Measurements from ENCODE around the gene PF4V1. TPM values are rescaled to one million over a fixed set of nuclear protein-coding genes. Genes with fewer than 3 reads are reported as not detected.

PF4V1 gene
- polyA plus RNA-seq, 1 donor (not counting 4 experiments of a cell fraction or from before 2014, with no cell fraction given) = not detected

DNA sequence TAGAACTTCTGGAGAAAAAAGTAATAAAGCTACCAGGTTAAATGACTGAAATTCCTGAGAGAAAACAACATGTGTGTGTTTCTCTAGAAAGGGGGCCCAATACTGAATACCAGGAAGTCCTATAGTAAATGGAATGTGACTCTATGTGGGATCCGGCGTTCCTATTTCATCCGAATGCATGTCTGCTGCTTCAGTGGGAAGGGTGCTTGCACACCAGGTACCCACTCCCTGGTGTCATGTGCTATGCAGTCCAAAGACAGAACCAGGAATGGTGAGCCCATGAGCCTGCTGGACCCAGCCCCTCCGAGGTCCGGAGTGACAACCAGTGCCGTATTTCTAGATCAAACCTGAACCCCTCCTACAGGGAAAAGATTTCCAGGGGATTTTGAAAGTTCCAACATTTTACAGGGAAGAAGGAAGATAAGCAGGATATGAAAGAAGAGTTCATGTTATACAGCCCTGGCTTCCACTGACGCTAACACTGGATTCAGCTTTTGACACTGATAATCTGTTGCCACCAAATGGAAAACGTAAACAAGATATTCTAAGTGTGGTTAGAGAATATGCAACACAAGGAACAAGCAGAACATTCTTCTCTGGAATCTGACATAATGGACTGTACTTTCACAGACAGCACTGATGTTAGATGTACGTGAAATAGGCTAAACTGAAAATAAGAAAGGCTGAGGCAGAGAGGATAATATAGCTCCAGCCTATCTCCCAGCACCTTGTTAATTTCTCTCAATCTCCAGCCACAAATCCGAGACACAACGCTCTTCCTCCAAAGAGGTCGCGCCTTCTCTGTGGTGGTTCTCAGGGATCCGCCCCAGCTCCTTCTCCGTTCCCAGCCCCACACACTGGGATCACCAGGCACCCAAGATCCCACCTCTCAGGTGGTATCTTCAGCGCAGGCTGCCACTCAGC, 15.4 kb downstream of the PF4V1 start:
- peak overlapping the region; percentile 95 for H3K4me2 ChIP-seq (ENCODE audit: control insufficient read depth, extremely low read depth, insufficient read depth, low read depth, low read length)
- H3K36me3 ChIP-seq (ENCODE audit: control insufficient read depth in 2 of 2, extremely low read depth in 1 of 2, insufficient read depth in 2 of 2, low read length in 2 of 2) = peaks cover 0 to 2% of the 10 kb centered on the region in 2 experiments
- peaks cover 41% of the 10 kb centered on the region for H3K4me1 ChIP-seq (ENCODE audit: control insufficient read depth, extremely low read depth, insufficient read depth, low read length)
- H3K9me1 ChIP-seq (ENCODE audit: control insufficient read depth, extremely low read depth, insufficient read depth, low read length) = no peaks in the 10 kb centered on the region
- H3K9ac ChIP-seq (ENCODE audit: control insufficient read depth, extremely low read depth, insufficient read depth, low read length) = peak overlapping the region; percentile 78
- H2AFZ ChIP-seq (ENCODE audit: control insufficient read depth, low read length) = peak overlapping the region; percentile 86
- no peak for TF ChIP-seq EZH2 (IDR thresholded peaks at IDR 0.05; ENCODE audit: low read length)
- TF ChIP-seq, protein P1, sequence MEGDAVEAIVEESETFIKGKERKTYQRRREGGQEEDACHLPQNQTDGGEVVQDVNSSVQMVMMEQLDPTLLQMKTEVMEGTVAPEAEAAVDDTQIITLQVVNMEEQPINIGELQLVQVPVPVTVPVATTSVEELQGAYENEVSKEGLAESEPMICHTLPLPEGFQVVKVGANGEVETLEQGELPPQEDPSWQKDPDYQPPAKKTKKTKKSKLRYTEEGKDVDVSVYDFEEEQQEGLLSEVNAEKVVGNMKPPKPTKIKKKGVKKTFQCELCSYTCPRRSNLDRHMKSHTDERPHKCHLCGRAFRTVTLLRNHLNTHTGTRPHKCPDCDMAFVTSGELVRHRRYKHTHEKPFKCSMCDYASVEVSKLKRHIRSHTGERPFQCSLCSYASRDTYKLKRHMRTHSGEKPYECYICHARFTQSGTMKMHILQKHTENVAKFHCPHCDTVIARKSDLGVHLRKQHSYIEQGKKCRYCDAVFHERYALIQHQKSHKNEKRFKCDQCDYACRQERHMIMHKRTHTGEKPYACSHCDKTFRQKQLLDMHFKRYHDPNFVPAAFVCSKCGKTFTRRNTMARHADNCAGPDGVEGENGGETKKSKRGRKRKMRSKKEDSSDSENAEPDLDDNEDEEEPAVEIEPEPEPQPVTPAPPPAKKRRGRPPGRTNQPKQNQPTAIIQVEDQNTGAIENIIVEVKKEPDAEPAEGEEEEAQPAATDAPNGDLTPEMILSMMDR (optimal IDR thresholded peaks at IDR 0.05 in 1 of 3, IDR thresholded peaks at IDR 0.05 in 1 of 3, conservative IDR thresholded peaks at IDR 0.05 in 1 of 3; ENCODE audit: extremely low read depth in 1 of 3, insufficient read depth in 2 of 3, low read length in 3 of 3) = no peak
- FAIRE-seq (peak; percentile 86), DNase-seq (ENCODE audit: low read depth, low spot score) (no peak)
- peak overlapping the region; percentile 79 for H3K27ac ChIP-seq (ENCODE audit: control insufficient read depth, insufficient read depth, low read length)
- H4K20me1 ChIP-seq (ENCODE audit: control insufficient read depth, extremely low read depth, insufficient read depth, low read length) = no peaks in the 10 kb centered on the region
- H3K79me2 ChIP-seq (ENCODE audit: control insufficient read depth, insufficient read depth, low read length) = no peaks in the 10 kb centered on the region
- no peaks in the 10 kb centered on the region for H3K9me3 ChIP-seq (ENCODE audit: control insufficient read depth, low read depth, low read length)
- dilution Hi-C loops (cut with MboI; ENCODE audit: extremely low pct_ligation_motif_present, low sequenced_read_pairs) = no loop called here
- peak overlapping the region; percentile 56 to 81 (median 78) for H3K4me3 ChIP-seq (ENCODE audit: control insufficient read depth in 2 of 3, extremely low read depth in 1 of 3, insufficient read depth in 2 of 3, low read depth in 1 of 3, low read length in 3 of 3)
- no peaks in the 10 kb centered on the region for H3K27me3 ChIP-seq (ENCODE audit: control insufficient read depth, extremely low read depth, insufficient read depth, low read length)

DNA sequence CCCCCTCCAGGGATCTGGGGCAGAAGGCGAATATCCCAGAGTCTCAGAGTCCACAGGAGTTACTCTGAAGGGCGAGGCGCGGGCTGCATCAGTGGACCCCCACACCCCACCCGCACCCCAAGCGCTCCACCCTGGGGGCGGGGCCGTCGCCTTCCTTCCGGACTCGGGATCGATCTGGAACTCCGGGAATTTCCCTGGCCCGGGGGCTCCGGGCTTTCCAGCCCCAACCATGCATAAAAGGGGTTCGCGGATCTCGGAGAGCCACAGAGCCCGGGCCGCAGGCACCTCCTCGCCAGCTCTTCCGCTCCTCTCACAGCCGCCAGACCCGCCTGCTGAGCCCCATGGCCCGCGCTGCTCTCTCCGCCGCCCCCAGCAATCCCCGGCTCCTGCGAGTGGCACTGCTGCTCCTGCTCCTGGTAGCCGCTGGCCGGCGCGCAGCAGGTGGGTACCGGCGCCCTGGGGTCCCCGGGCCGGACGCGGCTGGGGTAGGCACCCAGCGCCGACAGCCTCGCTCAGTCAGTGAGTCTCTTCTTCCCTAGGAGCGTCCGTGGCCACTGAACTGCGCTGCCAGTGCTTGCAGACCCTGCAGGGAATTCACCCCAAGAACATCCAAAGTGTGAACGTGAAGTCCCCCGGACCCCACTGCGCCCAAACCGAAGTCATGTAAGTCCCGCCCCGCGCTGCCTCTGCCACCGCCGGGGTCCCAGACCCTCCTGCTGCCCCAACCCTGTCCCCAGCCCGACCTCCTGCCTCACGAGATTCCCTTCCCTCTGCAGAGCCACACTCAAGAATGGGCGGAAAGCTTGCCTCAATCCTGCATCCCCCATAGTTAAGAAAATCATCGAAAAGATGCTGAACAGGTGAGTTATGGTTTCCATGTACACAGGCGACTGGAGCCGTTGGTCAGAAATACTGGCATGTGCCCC, 16.3 kb downstream of the PF4V1 start, which contains the start of gene CXCL1:
Gene CXCL1 (plus strand): TSS at position 264 of the 926 bp plus-strand sequence. CDS start 78 bp downstream, at position 342.
- Histone ChIP-seq H3K4me3 (ENCODE audit: control insufficient read depth in 2 of 3, extremely low read depth in 1 of 3, insufficient read depth in 2 of 3, low read depth in 1 of 3, low read length in 3 of 3) (peak within 1 kb of the TSS; percentile 56 to 81 (median 78)), H3K9me3 (ENCODE audit: control insufficient read depth, low read depth, low read length) (no peaks in the 10 kb centered on the region), H3K27ac (ENCODE audit: control insufficient read depth, insufficient read depth, low read length) (peak within 1 kb of the TSS; percentile 79), H3K4me1 (ENCODE audit: control insufficient read depth, extremely low read depth, insufficient read depth, low read length) (peaks cover 38% of the 10 kb centered on the region), H3K79me2 (ENCODE audit: control insufficient read depth, insufficient read depth, low read length) (no peaks in the 10 kb centered on the region), H3K9me1 (ENCODE audit: control insufficient read depth, extremely low read depth, insufficient read depth, low read length) (no peaks in the 10 kb centered on the region), H3K36me3 (ENCODE audit: control insufficient read depth in 2 of 2, extremely low read depth in 1 of 2, insufficient read depth in 2 of 2, low read length in 2 of 2) (peaks cover 0 to 2% of the 10 kb centered on the region in 2 experiments), H3K27me3 (ENCODE audit: control insufficient read depth, extremely low read depth, insufficient read depth, low read length) (no peaks in the 10 kb centered on the region), H4K20me1 (ENCODE audit: control insufficient read depth, extremely low read depth, insufficient read depth, low read length) (no peaks in the 10 kb centered on the region), H3K9ac (ENCODE audit: control insufficient read depth, extremely low read depth, insufficient read depth, low read length) (peak within 1 kb of the TSS; percentile 78), H2AFZ (ENCODE audit: control insufficient read depth, low read length) (peak within 1 kb of the TSS; percentile 86), H3K4me2 (ENCODE audit: control insufficient read depth, extremely low read depth, insufficient read depth, low read depth, low read length) (peak within 1 kb of the TSS; percentile 95)
- DNase-seq (ENCODE audit: low read depth, low spot score) (no peak), FAIRE-seq (no peak)
- dilution Hi-C loops (cut with MboI; ENCODE audit: extremely low pct_ligation_motif_present, low sequenced_read_pairs) = no loop called here
- no peak for TF ChIP-seq EZH2 (IDR thresholded peaks at IDR 0.05; ENCODE audit: low read length)
- TF ChIP-seq, protein P1 (optimal IDR thresholded peaks at IDR 0.05 in 1 of 3, IDR thresholded peaks at IDR 0.05 in 1 of 3, conservative IDR thresholded peaks at IDR 0.05 in 1 of 3; ENCODE audit: extremely low read depth in 1 of 3, insufficient read depth in 2 of 3, low read length in 3 of 3) = peak in 2 of 3 experiments; percentile 33 to 55
